Measurements from ENCODE around the gene MDGA2.

The MDGA2 gene

DNA sequence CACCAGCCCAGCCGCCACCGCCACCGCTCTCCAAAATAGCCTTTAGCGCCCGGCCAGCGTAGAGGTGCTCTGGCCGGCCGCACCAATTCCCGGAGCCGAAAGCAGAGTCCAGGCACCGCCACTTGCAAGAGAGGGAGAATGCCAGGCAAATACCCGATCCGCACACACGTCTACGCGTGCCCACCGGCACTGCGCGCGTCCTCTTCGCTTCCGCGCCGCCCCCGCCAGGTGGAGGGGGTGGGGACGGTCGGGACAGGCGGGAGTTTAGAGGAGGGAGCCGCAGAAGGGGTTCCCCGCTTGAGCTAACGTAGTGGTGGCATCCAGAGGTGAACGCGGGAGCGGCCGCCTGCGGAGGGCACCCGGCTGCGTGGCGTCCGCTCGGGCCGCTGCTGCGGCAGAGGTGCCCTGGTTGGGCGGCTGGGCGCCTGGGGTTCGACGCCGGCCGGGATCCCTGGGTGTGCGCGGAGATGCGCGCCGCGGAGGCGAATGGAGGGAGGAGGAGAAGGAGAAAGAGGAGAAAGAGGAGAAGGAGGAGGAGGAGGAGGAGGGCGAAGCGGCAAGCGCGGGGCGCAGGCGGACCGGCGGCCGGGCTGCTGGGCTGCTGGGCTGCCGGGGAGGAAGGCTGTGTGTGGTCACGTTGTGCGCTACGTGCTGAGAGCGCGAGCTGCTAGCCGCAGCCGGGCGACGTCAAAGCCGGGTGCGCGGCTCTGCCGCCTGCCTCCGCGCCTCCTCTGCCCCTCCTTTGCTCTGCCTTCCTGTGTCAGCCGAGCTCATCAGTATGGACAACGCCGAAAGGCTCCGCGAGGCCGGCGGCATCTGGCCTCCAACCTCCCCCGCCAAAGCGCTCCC lies at the start of gene MDGA2:
Gene MDGA2 (minus strand): TSS at position 140 of the 849 bp plus-strand sequence.
- TF ChIP-seq, protein P1, sequence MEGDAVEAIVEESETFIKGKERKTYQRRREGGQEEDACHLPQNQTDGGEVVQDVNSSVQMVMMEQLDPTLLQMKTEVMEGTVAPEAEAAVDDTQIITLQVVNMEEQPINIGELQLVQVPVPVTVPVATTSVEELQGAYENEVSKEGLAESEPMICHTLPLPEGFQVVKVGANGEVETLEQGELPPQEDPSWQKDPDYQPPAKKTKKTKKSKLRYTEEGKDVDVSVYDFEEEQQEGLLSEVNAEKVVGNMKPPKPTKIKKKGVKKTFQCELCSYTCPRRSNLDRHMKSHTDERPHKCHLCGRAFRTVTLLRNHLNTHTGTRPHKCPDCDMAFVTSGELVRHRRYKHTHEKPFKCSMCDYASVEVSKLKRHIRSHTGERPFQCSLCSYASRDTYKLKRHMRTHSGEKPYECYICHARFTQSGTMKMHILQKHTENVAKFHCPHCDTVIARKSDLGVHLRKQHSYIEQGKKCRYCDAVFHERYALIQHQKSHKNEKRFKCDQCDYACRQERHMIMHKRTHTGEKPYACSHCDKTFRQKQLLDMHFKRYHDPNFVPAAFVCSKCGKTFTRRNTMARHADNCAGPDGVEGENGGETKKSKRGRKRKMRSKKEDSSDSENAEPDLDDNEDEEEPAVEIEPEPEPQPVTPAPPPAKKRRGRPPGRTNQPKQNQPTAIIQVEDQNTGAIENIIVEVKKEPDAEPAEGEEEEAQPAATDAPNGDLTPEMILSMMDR (conservative IDR thresholded peaks at IDR 0.05): no peak
- no peak within 1 kb of the TSS for H3K27ac ChIP-seq

DNA sequence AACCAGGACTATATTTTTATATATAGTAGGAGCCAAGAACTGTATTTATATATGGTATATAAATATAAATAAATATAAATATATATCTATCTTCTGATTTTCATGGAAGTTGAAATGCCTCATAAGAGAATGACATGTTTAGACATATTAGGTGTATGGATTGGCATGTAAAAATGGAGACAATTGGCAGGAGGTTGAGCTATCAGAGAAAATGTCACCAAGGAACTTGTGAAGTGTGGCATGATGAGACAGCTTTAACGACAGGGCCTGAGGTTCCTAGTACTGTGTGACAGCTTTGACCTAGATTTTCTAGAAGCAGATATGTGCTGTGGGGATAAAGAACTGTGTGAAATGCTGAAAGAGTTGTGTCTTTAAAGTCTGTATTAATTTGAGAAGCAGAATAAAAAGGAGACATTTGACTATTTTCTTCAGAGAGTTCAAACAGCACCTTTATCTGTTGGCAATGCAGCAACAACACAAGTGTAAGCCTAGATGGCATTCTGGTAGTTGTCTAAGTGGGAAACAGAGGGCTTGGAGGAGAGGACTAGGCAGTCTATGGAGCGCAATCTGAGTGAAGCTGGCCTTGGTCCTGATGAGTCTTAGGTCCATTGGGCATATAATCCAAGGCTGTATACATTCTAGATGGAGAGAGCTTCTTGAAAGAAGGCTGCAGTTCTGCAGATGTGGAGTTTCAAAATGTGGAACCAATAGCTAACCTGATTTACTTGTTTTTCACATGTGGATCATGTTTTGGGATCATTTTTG lies 47.7 kb upstream of the MDGA2 start:
- H3K27ac ChIP-seq: no peak overlapping the region
- TF ChIP-seq, protein P1 (conservative IDR thresholded peaks at IDR 0.05): no peak

DNA sequence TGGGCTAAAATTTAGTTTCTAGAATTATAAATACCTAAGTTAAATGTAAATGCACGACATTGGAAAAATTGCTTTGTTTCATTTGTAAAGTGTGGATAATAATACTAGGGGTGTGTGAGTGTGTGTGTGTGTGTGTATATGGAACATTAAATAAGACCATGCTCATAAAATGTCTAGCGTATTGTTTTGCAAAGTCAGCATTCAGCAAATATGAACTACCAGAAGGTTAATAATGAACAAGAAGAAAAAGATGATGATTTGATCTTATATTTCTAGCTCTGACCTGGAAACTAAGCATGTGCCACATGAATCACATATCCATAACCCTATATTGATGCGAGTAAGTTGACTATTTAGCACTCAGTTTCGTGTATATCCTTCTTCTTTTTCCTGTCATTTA lies 44.9 kb upstream of the MDGA2 start:
- TF ChIP-seq, protein P1 (conservative IDR thresholded peaks at IDR 0.05): no peak
- no peak overlapping the region for H3K27ac ChIP-seq

DNA sequence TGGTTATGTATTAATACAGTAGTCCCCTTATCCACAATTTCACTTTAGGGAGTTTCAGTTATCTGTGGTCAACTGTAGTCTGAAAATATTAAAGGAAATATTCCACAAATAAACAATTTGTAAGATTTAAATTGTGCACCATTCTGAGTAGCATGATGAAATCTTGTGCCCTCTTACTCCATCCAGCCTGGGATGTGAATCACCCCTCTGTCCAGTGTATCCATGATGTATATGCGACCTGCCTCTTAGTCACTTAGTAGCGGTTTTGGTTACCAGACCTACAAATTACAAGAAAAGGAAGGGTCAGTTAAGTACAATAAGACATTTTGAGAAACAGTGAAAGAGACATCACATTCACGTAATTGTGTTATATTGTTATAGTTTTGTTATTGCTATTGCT lies 39.9 kb upstream of the MDGA2 start:
- no peak overlapping the region for H3K27ac ChIP-seq
- TF ChIP-seq, protein P1 (conservative IDR thresholded peaks at IDR 0.05): no peak

DNA sequence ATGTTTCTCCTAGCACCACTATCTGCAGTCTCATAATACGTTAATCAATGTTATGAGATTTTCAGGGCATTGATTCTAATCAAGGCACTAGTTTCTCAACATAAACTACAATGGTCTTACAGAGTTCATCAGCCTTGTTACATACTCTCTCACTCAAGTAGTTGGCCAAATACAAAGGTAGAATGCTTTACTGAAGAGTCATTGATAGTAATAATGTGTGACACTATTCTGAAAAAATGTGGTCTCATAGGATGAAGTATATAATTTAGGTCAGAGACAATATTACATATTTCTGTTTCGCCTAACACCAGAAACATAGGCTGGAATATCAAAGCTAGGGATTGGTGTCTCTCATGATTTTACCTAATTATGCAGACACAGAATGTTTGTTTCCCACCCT lies 35.2 kb upstream of the MDGA2 start:
- H3K27ac ChIP-seq: no peak overlapping the region
- TF ChIP-seq, protein P1 (conservative IDR thresholded peaks at IDR 0.05): no peak

DNA sequence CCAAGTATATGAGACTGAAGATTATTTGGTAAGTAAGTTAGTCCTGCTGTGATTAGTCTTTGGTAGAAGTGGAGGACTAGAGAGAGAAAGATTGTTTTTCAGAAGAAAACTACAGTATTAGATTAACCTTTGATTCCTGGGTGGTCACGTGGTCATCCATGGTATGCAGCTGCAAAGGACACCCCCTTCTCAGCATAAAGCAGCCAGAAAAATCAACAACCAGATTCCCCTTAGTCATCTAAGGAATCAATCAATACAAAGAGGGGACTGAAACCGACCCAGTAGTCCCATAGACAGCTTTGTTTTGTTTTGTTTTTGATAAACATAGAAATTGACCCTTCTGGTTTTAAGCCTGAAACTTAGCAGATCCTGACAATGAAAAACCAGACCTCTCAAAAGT lies 30.3 kb upstream of the MDGA2 start:
- no peak overlapping the region for H3K27ac ChIP-seq
- TF ChIP-seq, protein P1 (conservative IDR thresholded peaks at IDR 0.05): no peak

DNA sequence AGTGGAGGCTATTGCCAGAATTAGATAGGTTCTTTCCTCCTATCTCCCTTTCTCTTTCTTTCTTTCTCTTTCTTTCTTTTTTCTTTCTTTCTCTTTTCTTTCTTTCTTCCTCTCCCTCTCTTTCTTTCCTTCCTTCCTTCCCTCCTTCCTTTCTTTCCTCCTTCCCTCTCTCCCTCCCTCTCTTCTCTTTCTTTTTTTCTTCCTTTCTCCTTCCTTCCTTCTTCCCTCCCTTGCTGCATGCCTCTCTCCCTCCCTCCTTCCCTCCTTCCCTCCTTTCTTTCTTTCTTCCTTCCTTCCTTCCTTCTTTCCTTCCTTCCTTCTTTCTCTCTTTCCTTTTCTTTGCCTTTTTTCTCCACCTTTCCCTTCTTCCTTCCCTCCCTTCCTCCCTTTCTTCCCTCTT lies 16.4 kb upstream of the MDGA2 start:
- no peak overlapping the region for H3K27ac ChIP-seq
- TF ChIP-seq, protein P1 (conservative IDR thresholded peaks at IDR 0.05): no peak

All from VCaP (cell line).